ENCODE measurements around the gene CPTP. TPM values are rescaled to one million over a fixed set of nuclear protein-coding genes. Genes with fewer than 3 reads are reported as not detected.
A peak's percentile ranks its signal among the peaks of the same experiment; 100 is the strongest.

Gene CPTP
- total RNA-seq, 1 donor from 2014 or later = 44.3 TPM

GRCh38 chr1:1342584-1343115, 18.0 kb downstream of the CPTP start:
- no peak for DNase-seq (ENCODE audit: low read depth)
- Histone ChIP-seq H3K27me3 (ENCODE audit: control insufficient read depth, insufficient read depth, low read length) (no peaks in the 10 kb centered on the region), H3K36me3 (ENCODE audit: control insufficient read depth, insufficient read depth, low read length) (peaks cover 2% of the 10 kb centered on the region), H3K4me3 (ENCODE audit: low read depth, low read length) (no peak overlapping the region)
- no peak for TF ChIP-seq CTCF (IDR thresholded peaks at IDR 0.05; ENCODE audit: insufficient read depth, low read length, poor library complexity, severe bottlenecking)

GRCh38 chr1:1343811-1344421, 19.3 kb downstream of the CPTP start:
- no peak for DNase-seq (ENCODE audit: low read depth)
- Histone ChIP-seq H3K36me3 (ENCODE audit: control insufficient read depth, insufficient read depth, low read length) (peaks cover 2% of the 10 kb centered on the region), H3K27me3 (ENCODE audit: control insufficient read depth, insufficient read depth, low read length) (no peaks in the 10 kb centered on the region), H3K4me3 (ENCODE audit: low read depth, low read length) (no peak overlapping the region)
- TF ChIP-seq CTCF (IDR thresholded peaks at IDR 0.05; ENCODE audit: insufficient read depth, low read length, poor library complexity, severe bottlenecking) = no peak

GRCh38 chr1:1344655-1345361, 20.2 kb downstream of the CPTP start:
- peaks cover 2% of the 10 kb centered on the region for H3K36me3 ChIP-seq (ENCODE audit: control insufficient read depth, insufficient read depth, low read length)
- no peaks in the 10 kb centered on the region for H3K27me3 ChIP-seq (ENCODE audit: control insufficient read depth, insufficient read depth, low read length)
- TF ChIP-seq CTCF (IDR thresholded peaks at IDR 0.05; ENCODE audit: insufficient read depth, low read length, poor library complexity, severe bottlenecking) = peak; percentile 70
- DNase-seq (ENCODE audit: low read depth) = peak; percentile 75
- H3K4me3 ChIP-seq (ENCODE audit: low read depth, low read length) = no peak overlapping the region

- no peaks in the 10 kb centered on the region for H3K27me3 ChIP-seq (ENCODE audit: control insufficient read depth, insufficient read depth, low read length)
- no peak for TF ChIP-seq CTCF (IDR thresholded peaks at IDR 0.05; ENCODE audit: insufficient read depth, low read length, poor library complexity, severe bottlenecking)
- H3K4me3 ChIP-seq (ENCODE audit: low read depth, low read length) = no peak overlapping the region
- no peak for DNase-seq (ENCODE audit: low read depth)
- peaks cover 2% of the 10 kb centered on the region for H3K36me3 ChIP-seq (ENCODE audit: control insufficient read depth, insufficient read depth, low read length)
Measured at GRCh38 chr1:1345384-1345783, 20.8 kb downstream of the CPTP start.

GRCh38 chr1:1345860-1346500, 21.4 kb downstream of the CPTP start:
- peaks cover under 1% of the 10 kb centered on the region for H3K36me3 ChIP-seq (ENCODE audit: control insufficient read depth, insufficient read depth, low read length)
- no peak for TF ChIP-seq CTCF (IDR thresholded peaks at IDR 0.05; ENCODE audit: insufficient read depth, low read length, poor library complexity, severe bottlenecking)
- DNase-seq (ENCODE audit: low read depth) = no peak
- H3K27me3 ChIP-seq (ENCODE audit: control insufficient read depth, insufficient read depth, low read length) = no peaks in the 10 kb centered on the region
- no peak overlapping the region for H3K4me3 ChIP-seq (ENCODE audit: low read depth, low read length)
